T-helper 1 cell treated with Interleukin-12 subunit alpha and Interleukin-12 subunit beta and Interleukin-4 antibody, amounts not matched to agents 30 μg/mL and 1 μg/mL, for 36 hours (primary cell): ENCODE results near the gene NAV3.

Source experiments
- H3K27ac Mint-ChIP-seq: one replicate; pipeline ENCODE4 v1.8.0; 2021; ENCODE audit warnings: mild to moderate bottlenecking, mixed read lengths
- H3K27me3 Mint-ChIP-seq: one replicate; pipeline ENCODE4 v1.8.0; 2021; ENCODE audit warnings: low read depth, mixed read lengths
- H3K36me3 Mint-ChIP-seq: one replicate; pipeline ENCODE4 v1.8.0; 2021; ENCODE audit warnings: low read depth, mixed read lengths
- H3K4me1 Mint-ChIP-seq: one replicate; pipeline ENCODE4 v1.8.0; 2021; ENCODE audit warnings: low read depth, mixed read lengths
- H3K4me3 Mint-ChIP-seq: one replicate; pipeline ENCODE4 v1.8.0; 2021; ENCODE audit warnings: mild to moderate bottlenecking, moderate library complexity, mixed read lengths
- H3K9me3 Mint-ChIP-seq: one replicate; pipeline ENCODE4 v1.8.0; 2021; ENCODE audit warnings: mixed read lengths

The NAV3 gene

DNA sequence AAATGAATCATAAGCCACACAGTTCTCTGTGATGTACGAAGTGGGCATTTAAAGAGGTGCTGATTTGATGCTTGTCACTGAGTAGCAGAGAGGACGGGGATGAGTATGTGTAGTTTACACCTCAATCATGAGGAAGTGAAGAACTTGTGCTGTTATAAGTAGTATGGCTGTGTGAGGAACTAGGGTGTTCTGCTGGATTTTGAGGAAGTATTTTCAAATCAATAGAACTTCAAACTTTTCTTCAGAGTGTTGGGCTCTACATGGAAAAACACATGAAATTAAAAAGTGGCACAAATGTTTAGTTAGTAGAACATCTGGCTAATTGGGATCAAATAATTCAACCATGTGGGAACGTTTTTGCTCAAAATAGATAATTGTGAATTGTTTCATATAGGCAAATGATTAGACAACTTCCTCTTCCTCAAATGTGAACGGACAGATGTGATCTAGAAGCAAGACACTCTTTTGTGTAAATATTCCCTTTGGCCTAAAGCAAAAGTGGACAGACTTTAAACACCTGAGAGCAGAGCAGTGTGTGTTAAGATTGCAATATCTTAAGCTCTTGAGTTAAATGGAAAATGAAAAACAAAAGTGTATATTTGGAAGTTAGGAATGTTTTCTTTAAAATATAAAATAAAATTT, 168.5 kb downstream of the NAV3 start:
- Mint-ChIP-seq H3K36me3 (no peaks in the 10 kb centered on the region), H3K9me3 (no peaks in the 10 kb centered on the region), H3K4me1 (no peaks in the 10 kb centered on the region), H3K4me3 (no peak overlapping the region), H3K27ac (no peak overlapping the region), H3K27me3 (no peaks in the 10 kb centered on the region)

DNA sequence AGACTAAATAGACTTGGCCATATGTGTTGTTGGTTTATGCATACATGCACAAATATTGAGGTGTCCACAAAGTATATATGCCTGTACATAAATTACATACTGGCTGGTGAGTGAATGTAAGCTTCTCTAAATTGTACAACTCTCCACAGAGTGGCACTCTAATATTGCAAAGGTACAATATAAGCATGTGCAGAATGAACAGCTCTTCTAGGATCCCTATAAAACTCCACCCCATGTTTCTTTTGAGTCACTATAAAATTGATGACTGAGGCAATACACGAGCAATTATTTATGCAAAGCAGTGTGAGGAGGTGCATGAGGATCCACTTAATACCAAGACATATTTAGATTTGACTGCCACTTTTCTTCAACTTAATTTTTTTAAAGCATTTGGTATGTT, 172.2 kb downstream of the NAV3 start:
- no peaks in the 10 kb centered on the region for H3K36me3 Mint-ChIP-seq
- H3K27ac Mint-ChIP-seq = no peak overlapping the region
- H3K4me3 Mint-ChIP-seq = no peak overlapping the region
- no peaks in the 10 kb centered on the region for H3K27me3 Mint-ChIP-seq
- no peaks in the 10 kb centered on the region for H3K9me3 Mint-ChIP-seq
- H3K4me1 Mint-ChIP-seq = no peaks in the 10 kb centered on the region

DNA sequence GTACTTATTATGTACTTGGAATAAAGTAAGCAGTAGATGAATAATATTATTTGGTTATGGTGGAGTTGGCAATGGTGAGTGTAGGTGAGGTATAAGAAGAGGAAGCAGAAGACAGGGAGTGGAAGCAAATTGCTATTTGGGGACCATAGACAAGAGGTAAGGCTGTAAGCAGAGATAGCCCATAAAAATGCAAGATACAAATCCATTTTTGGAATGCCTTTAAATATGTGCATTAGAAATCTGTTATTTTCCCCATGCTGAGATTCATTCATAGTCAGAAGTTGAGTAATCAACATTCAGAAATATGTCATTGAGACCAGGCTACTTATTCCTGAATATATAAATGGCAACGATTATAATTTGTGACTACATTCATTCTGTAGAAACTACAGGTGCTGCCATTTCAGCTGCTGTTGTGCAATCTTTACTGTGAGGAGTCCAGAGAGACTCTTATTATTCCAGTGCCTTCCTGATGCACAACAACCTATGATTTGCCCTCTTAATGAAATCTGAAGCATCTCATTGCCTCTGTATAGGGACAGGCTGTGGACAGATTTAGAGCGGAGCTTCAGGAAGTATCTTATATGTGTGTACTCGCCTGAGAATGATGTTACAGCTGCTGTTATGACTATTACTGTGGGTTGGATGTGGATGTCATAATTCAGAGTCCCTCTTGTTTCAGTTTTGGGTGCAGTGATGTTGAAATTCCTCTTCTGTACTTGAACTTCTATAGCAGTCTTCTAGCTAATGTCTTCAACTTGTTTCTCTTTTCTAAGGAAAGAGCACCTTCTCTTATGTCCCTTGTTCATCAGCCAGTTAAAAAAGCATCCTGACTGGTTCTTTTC, 173.8 kb downstream of the NAV3 start:
- no peak overlapping the region for H3K4me3 Mint-ChIP-seq
- no peaks in the 10 kb centered on the region for H3K27me3 Mint-ChIP-seq
- no peak overlapping the region for H3K27ac Mint-ChIP-seq
- no peaks in the 10 kb centered on the region for H3K4me1 Mint-ChIP-seq
- H3K36me3 Mint-ChIP-seq = no peaks in the 10 kb centered on the region
- no peaks in the 10 kb centered on the region for H3K9me3 Mint-ChIP-seq

DNA sequence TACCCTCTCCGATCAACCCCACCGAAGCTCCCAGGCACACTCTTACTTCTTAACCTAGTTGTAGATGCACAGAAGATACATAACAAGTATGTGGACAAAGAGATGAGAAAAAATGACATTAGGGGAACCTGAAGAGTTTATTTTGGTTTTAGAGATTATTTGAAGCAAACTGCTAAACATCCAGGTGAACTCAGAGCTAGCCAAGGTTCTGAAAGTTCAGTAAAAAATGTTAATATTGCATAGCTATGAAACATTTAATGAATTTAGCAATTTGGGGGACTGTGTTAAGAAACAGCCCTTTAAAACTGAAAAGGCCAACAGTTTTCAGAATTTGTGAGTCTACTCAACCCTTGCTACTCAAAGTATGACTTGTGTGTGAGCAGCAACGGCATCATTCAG, 174.4 kb downstream of the NAV3 start:
- Mint-ChIP-seq H3K27ac (no peak overlapping the region), H3K27me3 (no peaks in the 10 kb centered on the region), H3K9me3 (no peaks in the 10 kb centered on the region), H3K4me1 (no peaks in the 10 kb centered on the region), H3K36me3 (no peaks in the 10 kb centered on the region), H3K4me3 (no peak overlapping the region)

DNA sequence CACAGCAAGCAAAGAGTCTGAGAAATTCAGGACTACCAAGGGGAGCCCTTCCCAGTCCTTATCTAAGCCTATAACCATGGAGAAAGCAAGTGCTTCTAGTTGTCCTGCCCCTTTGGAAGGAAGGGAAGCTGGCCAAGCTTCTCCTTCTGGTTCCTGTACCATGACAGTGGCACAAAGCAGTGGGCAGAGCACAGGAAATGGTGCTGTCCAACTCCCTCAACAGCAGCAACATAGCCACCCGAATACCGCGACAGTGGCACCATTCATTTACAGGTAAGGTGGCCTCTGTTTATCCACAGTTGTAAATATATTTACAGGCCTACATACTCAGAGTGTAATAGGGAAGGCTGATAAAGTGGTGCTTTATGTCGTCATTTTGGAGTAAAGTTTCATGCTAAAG, 176.5 kb downstream of the NAV3 start:
- no peaks in the 10 kb centered on the region for H3K36me3 Mint-ChIP-seq
- H3K4me1 Mint-ChIP-seq = no peaks in the 10 kb centered on the region
- no peak overlapping the region for H3K4me3 Mint-ChIP-seq

DNA sequence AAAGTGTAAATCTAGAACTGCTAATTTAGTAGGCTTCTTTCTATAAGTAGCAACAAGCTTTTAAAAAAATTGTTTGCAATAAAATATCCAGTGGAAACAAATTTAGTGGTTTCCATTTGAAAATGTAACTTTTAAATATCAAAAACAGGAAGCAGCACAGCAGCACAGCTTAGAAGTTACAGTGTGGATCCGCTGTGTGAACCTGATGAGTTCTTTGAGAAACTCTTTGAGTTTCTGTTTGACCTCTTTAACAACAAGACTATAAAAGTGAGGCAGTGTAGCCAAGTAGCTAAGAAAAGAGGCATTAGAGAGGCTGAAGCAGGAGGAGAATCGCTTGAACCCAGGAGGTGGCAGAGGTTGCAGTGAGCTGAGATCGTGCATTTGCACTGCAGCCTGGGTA, 178.3 kb downstream of the NAV3 start:
- Mint-ChIP-seq H3K9me3 (no peaks in the 10 kb centered on the region), H3K4me1 (no peaks in the 10 kb centered on the region), H3K36me3 (no peaks in the 10 kb centered on the region), H3K27ac (no peak overlapping the region), H3K27me3 (no peaks in the 10 kb centered on the region), H3K4me3 (no peak overlapping the region)

More for the DNA sequence above, 176.5 kb downstream of the NAV3 start:
- H3K27ac Mint-ChIP-seq = no peak overlapping the region
- no peaks in the 10 kb centered on the region for H3K9me3 Mint-ChIP-seq
- H3K27me3 Mint-ChIP-seq = no peaks in the 10 kb centered on the region

DNA sequence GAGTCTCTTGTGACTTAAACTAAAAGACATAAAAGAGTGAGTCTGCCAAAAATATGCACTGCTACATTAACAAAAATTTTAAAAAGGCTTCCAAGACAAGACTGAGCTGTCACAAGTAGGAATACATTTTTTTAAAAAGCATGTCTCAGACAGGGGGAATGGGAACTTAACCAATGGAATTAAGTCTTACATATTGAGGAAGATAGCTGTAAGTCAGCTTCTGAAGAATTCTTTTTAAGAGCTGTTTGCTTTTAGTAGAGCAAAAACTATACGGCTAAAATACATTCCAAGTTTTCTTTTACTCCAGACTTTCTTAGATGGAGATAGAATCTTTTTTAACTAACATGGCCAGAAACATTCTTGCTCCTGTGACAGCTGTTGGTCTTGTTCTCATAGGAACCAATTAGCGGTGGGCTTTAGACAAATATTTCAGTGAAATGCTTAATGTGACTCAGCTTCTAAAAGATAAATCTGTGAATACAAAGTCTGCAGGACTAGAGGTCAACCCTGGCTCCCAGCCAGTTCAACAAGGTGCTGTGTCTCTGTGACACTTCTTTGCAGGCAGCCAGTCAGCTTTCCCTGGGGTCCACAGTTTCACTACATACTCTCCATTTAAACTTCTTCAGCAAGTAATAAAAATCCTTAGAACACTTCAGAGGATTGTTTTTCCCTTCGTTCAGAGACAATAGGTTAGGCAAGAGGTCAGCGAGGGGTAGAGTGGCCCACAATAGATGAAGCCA, 187.6 kb downstream of the NAV3 start:
- H3K9me3 Mint-ChIP-seq = no peaks in the 10 kb centered on the region
- H3K4me1 Mint-ChIP-seq = no peaks in the 10 kb centered on the region
- H3K27ac Mint-ChIP-seq = no peak overlapping the region
- no peak overlapping the region for H3K4me3 Mint-ChIP-seq
- no peaks in the 10 kb centered on the region for H3K27me3 Mint-ChIP-seq
- no peaks in the 10 kb centered on the region for H3K36me3 Mint-ChIP-seq

DNA sequence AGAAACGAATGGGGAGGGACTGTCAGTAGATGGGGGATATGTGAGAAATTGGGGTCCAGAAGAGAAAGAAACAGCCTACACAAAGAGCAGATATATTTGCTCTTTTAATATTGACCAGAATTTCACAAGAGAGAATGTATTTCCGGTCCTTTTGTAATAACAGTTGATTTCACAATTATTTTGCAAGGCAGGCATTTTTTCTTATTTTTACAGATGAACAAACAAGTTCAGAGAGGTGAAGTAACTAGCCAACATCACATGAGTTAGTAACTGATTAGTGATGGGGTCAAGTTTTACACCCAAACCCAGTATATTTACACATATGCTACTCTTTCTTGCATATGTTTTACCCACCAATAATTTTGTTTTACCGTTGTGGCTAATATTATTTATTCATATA, 188.2 kb downstream of the NAV3 start:
- Mint-ChIP-seq H3K27me3 (no peaks in the 10 kb centered on the region), H3K9me3 (no peaks in the 10 kb centered on the region), H3K4me3 (no peak overlapping the region), H3K27ac (no peak overlapping the region), H3K36me3 (no peaks in the 10 kb centered on the region), H3K4me1 (no peaks in the 10 kb centered on the region)

DNA sequence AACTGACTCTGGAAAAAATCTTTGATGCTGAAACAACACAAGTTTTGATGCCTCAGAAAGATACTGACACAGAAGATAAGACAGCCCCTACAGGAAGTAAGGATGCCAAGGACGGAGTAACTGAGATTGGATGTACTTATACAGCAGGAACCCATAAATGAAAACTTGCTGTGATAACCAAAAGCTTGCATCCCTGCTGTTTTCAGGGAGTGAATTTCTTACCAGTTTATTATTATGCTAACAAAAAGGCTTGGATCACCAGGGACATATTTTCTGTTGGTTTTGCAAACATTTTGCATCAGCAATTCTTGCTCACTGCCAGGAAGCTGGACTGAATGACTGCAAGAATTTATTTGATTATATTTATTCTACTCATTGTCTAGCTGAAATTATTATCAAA, 197.7 kb downstream of the NAV3 start:
- no peaks in the 10 kb centered on the region for H3K4me1 Mint-ChIP-seq
- no peak overlapping the region for H3K27ac Mint-ChIP-seq

DNA sequence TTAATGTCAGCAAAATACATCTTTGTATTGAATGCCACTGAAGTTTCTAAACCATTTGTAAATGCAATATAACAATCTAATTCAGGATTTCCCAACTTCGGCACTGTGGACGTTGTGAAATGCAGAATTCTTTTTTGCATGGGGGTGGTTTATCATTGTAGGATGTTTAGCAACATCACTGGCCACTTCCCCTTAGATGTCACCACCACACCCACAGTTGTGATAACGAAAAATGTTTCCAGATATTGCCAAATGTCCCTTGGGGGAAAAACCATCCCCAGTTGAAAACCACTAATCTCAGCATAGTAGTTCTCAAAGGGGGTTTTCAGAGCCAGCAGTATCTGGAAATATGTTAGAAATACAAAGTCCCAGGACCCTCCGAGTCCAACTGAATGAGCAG, 203.3 kb downstream of the NAV3 start:
- Mint-ChIP-seq H3K27me3 (no peaks in the 10 kb centered on the region), H3K4me3 (no peak overlapping the region), H3K9me3 (peaks cover 4% of the 10 kb centered on the region), H3K4me1 (no peaks in the 10 kb centered on the region), H3K36me3 (no peaks in the 10 kb centered on the region), H3K27ac (no peak overlapping the region)

More for the DNA sequence above, 197.7 kb downstream of the NAV3 start:
- H3K36me3 Mint-ChIP-seq = no peaks in the 10 kb centered on the region
- no peak overlapping the region for H3K4me3 Mint-ChIP-seq
- no peaks in the 10 kb centered on the region for H3K27me3 Mint-ChIP-seq
- peaks cover 4% of the 10 kb centered on the region for H3K9me3 Mint-ChIP-seq

DNA sequence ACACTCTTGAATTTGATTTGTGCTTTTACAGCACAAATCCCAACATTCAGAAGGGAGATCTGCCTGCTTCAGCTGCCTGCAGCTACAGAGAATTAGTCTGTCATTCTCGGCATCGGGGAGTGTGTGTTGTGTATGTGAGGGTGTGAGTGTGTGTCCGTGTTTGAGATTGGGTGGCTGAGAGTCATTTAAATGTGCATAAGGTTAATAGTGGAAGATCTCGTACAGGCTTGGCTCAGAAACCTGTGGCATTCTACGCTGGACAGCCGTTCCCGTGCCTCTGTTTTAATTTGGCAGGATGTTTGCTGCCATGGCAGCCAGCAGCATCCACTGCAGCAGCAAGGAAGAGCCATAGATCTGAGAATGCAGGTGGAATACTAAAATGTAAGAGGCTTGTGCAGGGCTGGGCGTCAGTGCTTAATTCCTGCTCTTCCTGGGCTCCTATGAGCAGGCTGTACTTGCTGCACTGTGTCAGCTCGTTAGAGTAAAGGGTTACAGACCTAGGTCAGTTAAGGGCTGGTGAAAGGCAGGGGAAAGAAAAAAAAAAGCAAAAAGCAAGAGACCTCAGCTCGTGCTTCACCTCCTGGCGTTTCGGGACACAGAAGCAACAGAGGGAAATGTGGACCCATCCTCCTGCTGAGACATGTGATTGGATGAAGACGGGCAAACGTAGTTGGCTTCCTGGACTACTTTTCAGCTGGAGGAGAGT, 205.4 kb downstream of the NAV3 start:
- H3K9me3 Mint-ChIP-seq = peaks cover 4% of the 10 kb centered on the region
- no peaks in the 10 kb centered on the region for H3K36me3 Mint-ChIP-seq
- no peak overlapping the region for H3K4me3 Mint-ChIP-seq
- H3K27me3 Mint-ChIP-seq = no peaks in the 10 kb centered on the region
- H3K27ac Mint-ChIP-seq = no peak overlapping the region
- no peaks in the 10 kb centered on the region for H3K4me1 Mint-ChIP-seq

DNA sequence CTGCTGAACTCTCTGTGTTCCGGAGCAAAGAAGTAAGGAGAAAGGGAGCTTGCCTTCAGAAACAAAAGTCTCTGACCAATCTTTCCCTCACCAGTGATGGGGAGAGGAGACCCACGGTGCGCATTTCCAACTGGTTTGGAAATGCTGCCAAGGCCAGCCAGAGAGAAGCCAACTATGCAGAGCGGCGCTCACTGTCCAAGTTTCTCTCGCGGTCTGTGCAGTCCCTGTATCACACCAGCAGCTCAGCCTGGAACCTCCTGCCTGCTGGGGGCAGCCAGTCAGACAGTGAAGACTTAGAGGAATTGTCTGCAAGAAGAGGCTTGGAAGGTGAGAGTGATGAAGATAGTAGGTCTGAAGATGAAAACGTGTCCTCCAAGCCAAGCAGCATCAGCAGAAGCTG, 206.2 kb downstream of the NAV3 start:
- Mint-ChIP-seq H3K27me3 (no peaks in the 10 kb centered on the region), H3K4me3 (no peak overlapping the region), H3K36me3 (no peaks in the 10 kb centered on the region), H3K4me1 (no peaks in the 10 kb centered on the region), H3K27ac (no peak overlapping the region), H3K9me3 (peaks cover 2% of the 10 kb centered on the region)

DNA sequence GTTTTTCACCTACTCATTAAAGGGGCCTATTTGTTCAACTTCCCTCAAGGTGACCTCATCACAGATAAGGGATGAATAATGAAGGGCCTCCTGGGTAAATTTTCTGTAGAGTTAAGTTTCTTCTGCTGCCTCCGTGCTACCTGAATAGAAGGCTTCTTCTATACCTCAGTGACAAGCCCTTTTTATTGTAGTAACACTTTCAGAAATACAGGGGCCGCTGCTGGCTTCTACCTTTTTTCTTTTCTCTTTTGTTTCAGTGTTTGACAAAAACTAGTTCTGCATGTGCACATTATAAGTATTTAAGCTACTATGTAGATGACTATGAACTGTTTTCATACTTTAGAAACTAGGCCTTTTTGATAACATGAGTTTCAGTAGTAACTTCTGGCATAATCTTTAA, 207.0 kb downstream of the NAV3 start:
- Mint-ChIP-seq H3K9me3 (peaks cover 4% of the 10 kb centered on the region), H3K27ac (no peak overlapping the region), H3K4me3 (no peak overlapping the region), H3K4me1 (no peaks in the 10 kb centered on the region), H3K27me3 (no peaks in the 10 kb centered on the region), H3K36me3 (no peaks in the 10 kb centered on the region)

DNA sequence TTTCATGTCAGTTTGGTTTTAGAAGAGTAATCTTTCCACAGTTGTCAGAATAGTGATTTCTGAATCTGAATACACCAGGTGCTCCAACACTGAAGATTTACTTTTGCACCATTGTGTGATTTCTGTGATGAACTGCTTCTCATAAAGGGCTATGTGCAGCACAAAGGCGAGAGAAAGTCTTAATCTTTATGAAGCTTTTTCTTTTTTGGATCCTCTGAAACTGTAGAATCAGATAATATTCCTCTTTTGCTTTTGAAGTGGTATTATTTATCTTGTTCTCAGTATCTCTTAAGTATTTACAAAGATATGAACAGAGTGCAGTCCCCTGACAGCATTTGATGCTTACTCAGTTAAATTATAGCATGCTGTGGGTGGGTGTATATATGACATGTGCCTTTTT, 207.8 kb downstream of the NAV3 start:
- Mint-ChIP-seq H3K36me3 (no peaks in the 10 kb centered on the region), H3K9me3 (peaks cover 4% of the 10 kb centered on the region), H3K4me3 (no peak overlapping the region), H3K27me3 (no peaks in the 10 kb centered on the region), H3K27ac (no peak overlapping the region), H3K4me1 (no peaks in the 10 kb centered on the region)
